Panc1 (cell line): ENCODE measurements around the gene QKI. TPM values are rescaled to one million over a fixed set of nuclear protein-coding genes. Genes with fewer than 3 reads are reported as not detected.

Experiments
- ATAC-seq: fragments of 200-7000 bp; cut with Tn5 transposase; 2 replicates; pipeline ENCODE4 v1.9.1; 2020; ENCODE audit warnings: mild to moderate bottlenecking, moderate library complexity
- BruUV-seq: library from RNA; stranded (reverse); fragments of 400-500 nt; replicated peaks from 2 replicates; lab custom pipeline; 2021; lab: Mats Ljungman, UMichigan
- CTCF ChIA-PET: fragments of 300-600 bp; sonication (Branson Sonifier 250); formaldehyde crosslinking; loops from one replicate; lab custom pipeline; 2022; ENCODE audit warnings: antibody characterized with exemption; lab: Charles Lee
- POLR2A ChIA-PET: fragments of 300-600 bp; sonication (Branson Sonifier 250); formaldehyde crosslinking; loops from one replicate; lab custom pipeline; 2022; ENCODE audit warnings: antibody characterized with exemption; lab: Charles Lee
- DNase-seq: peaks from one replicate; pipeline ENCODE4 v3.0.0-alpha.2; 2010; ENCODE audit warnings: low read depth, low spot score
- H3K27ac ChIP-seq: 2 replicates; pipeline ENCODE4 v1.5.1; 2011; ENCODE audit warnings: mild to moderate bottlenecking, low read length, inconsistent platforms
- H3K27me3 ChIP-seq: fragments of 200-500 bp; sonication (Bioruptor generic); 2 replicates; pipeline ENCODE4 v1.6.0; 2014; ENCODE audit warnings: low read length, inconsistent platforms; ENCODE audit not compliant: control insufficient read depth, insufficient read depth
- H3K36me3 ChIP-seq: fragments of 200-500 bp; sonication (Bioruptor generic); 2 replicates; pipeline ENCODE4 v1.5.1; 2014; ENCODE audit warnings: inconsistent platforms, mild to moderate bottlenecking, low read length, moderate library complexity; ENCODE audit not compliant: control insufficient read depth, insufficient read depth
- H3K4me1 ChIP-seq: 2 replicates; pipeline ENCODE4 v1.5.1; 2011; ENCODE audit warnings: inconsistent platforms, mild to moderate bottlenecking, low read length, moderate library complexity; ENCODE audit not compliant: control insufficient read depth, insufficient read depth
- H3K4me3 ChIP-seq, 2 experiments: 2 replicates each; pipeline ENCODE4 v1.5.1; 2011 to 2012; ENCODE audit warnings: low read depth in 2 of 2, low read length in 2 of 2, mild to moderate bottlenecking in 2 of 2, inconsistent platforms in 1 of 2, moderate library complexity in 1 of 2
- H3K9me3 ChIP-seq: fragments of 200-500 bp; sonication (Bioruptor generic); 2 replicates; pipeline ENCODE4 v1.5.1; 2014; ENCODE audit warnings: low read depth, mild to moderate bottlenecking, inconsistent platforms, low read length, moderate library complexity; ENCODE audit not compliant: control insufficient read depth, insufficient read depth
- CTCF ChIP-seq: fragments of 450-650 bp; IDR thresholded peaks from 2 replicates; pipeline ENCODE4 v1.5.1; 2017; ENCODE audit warnings: mild to moderate bottlenecking
- POLR2AphosphoS5 ChIP-seq: IDR thresholded peaks from 2 replicates; pipeline ENCODE4 v1.6.1; 2012; ENCODE audit warnings: mild to moderate bottlenecking, low read depth, low read length, moderate library complexity
- REST ChIP-seq, 2 experiments: IDR thresholded peaks; 2 replicates each; pipeline ENCODE4 v1.6.1; 2011 to 2012; ENCODE audit warnings: low read depth in 2 of 2, control low read depth in 1 of 2, low read length in 1 of 2, mild to moderate bottlenecking in 1 of 2, moderate library complexity in 1 of 2; ENCODE audit not compliant: insufficient read depth in 1 of 2
- SIN3A ChIP-seq: IDR thresholded peaks from 2 replicates; pipeline ENCODE4 v1.6.1; 2012; ENCODE audit warnings: low read depth, mild to moderate bottlenecking, low read length, moderate library complexity, borderline replicate concordance; ENCODE audit not compliant: insufficient read depth
- TCF7L2 ChIP-seq: IDR thresholded peaks from 2 replicates; pipeline ENCODE4 v1.6.1; 2011; ENCODE audit warnings: mild to moderate bottlenecking, low read depth, low read length, inconsistent platforms
- in situ Hi-C: cut with HindIII; loops from 2 replicates; pipeline ENCODE4 v1.10.0; 2016; ENCODE audit warnings: low sequenced_read_pairs, low pct_unique_long_range_greater_than_20kb
- intact Hi-C: fragments of 100-400 bp; cut with micrococcal nuclease; formaldehyde crosslinking; loops from one replicate; pipeline ENCODE4 v1.10.0; 2022; ENCODE audit not compliant: unreplicated experiment
- total RNA-seq: library from RNA; stranded (reverse); gene quantifications from one replicate; pipeline ENCODE4 v1.2.1, GENCODE V29; 2021; ENCODE audit not compliant: unreplicated experiment

QKI gene
- total RNA-seq, 1 experiment from 2014 or later, result 176 TPM

- Histone ChIP-seq H3K36me3 (peaks cover 2% of the 10 kb centered on the region), H3K27me3 (no peaks in the 10 kb centered on the region), H3K9me3 (no peaks in the 10 kb centered on the region), H3K4me1 (peaks cover 3% of the 10 kb centered on the region), H3K4me3 (no peak overlapping the region), H3K27ac (no peak overlapping the region)
- ATAC-seq (no peak), DNase-seq (no peak)
- ChIA-PET POLR2A (no interaction called here), CTCF (no interaction called here)
- no TSS peak for BruUV-seq
- TF ChIP-seq TCF7L2 (no peak), CTCF (no peak), SIN3A (no peak), POLR2AphosphoS5 (no peak), REST (IDR thresholded peaks at IDR 0.05; ENCODE audit: insufficient read depth in 1 of 2, low read depth in 2 of 2, low read length in 1 of 2) (no peak)
- in situ Hi-C loops (no loop called here), intact Hi-C loops (no loop called here)
Observed at GRCh38 chr6:163576114-163576513, 161.6 kb downstream of the QKI start.

- POLR2A ChIA-PET, result no interaction called here
- ATAC-seq, result no peak
- peaks cover 3% of the 10 kb centered on the region; the same call in 1 of the 2 replicates for H3K4me1 ChIP-seq
Observed at GRCh38 chr6:163577404-163577803, 162.9 kb downstream of the QKI start.

More at GRCh38 chr6:163577404-163577803, 162.9 kb downstream of the QKI start:
- intact Hi-C loops (no loop called here), in situ Hi-C loops (no loop called here)
- CTCF ChIA-PET, result no interaction called here
- H3K4me3 ChIP-seq, result no peak overlapping the region
- DNase-seq, result no peak
- H3K9me3 ChIP-seq, result no peaks in the 10 kb centered on the region
- H3K36me3 ChIP-seq, result no peaks in the 10 kb centered on the region; the same call in 1 of the 2 replicates
- BruUV-seq, result no TSS peak
- no peak overlapping the region for H3K27ac ChIP-seq
- no peak for TF ChIP-seq CTCF
- TF ChIP-seq TCF7L2, result no peak
- no peak for TF ChIP-seq SIN3A
- TF ChIP-seq REST (IDR thresholded peaks at IDR 0.05; ENCODE audit: insufficient read depth in 1 of 2, low read depth in 2 of 2, low read length in 1 of 2), result no peak
- TF ChIP-seq POLR2AphosphoS5, result no peak
- no peaks in the 10 kb centered on the region for H3K27me3 ChIP-seq
